Left cardiac atrium (tissue), 4 donors: ENCODE results near the gene SLAMF6. TPM values are rescaled to one million over a fixed set of nuclear protein-coding genes. Genes with fewer than 3 reads are reported as not detected.

Experiments
- ATAC-seq, 2 donors: fragments of 200-7000 bp; cut with Tn5 transposase; one replicate each; pipeline ENCODE4 v1.9.1; 2020; ENCODE audit warnings: mild to moderate bottlenecking in 2 of 2, moderate library complexity in 2 of 2
- DNase-seq: peaks from one replicate; pipeline ENCODE4 v3.0.0-alpha.2; 2020
- intact Hi-C, 2 donors: fragments of 100-400 bp; cut with DNase I; formaldehyde crosslinking; loops; one replicate each; pipeline versions ENCODE4 v1.14.1 to v1.15.1; 2022 to 2023
- total RNA-seq, 2 donors: library from RNA; stranded (reverse); fragmentation: NEBNext Ultra II Directional; extraction: Animal tissue kit (Norgen Biotek cat#: 25700); gene quantifications; one replicate each; pipeline ENCODE4 v1.2.1, GENCODE V29; 2021
- donor health status: DM: no; HTN: yes; CAD: no.
- donor health status: DM: no; HTN: yes; CAD: no; lungs with severe emphysema.
- donor health status: DM: yes; HTN: yes; CAD: no.
- donor health status: Dilated cardiomyopathy.

Gene SLAMF6
- total RNA-seq, 2 donors from 2014 or later = 0.55 to 1.4 TPM

DNA sequence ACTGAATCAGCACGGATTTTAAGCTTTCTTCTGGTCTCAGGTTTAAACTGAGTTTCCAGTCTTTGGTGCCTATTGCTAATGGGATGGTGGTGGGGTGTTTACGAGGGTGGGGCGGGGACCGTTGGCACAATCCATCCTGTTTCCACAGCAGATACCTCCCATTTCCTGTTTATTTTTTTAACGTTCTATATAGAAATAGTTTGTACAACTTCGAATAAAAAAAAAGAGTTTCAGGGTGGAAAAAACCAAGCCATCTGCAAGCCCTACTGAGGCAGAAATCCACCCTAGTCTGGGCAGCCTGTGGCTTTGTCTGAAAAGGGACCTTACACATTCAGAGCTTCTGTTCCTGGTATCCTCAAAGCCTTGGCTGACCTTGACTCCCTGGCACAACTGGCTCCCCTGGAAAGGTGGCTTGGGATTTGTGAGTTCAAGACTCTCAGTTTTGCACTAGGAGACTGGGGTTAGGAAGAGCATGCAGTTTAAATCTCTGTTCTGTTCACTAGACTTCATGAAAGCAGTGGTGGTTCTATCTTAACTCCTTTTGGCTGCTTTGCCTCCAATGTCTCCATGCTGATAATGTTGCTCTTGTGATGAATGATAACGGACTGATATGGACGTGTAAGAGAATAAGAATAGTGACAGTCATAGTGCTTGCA, 76.0 kb downstream of the SLAMF6 start:
- ATAC-seq (no peak), DNase-seq (no peak)
- intact Hi-C loops = no loop called here

DNA sequence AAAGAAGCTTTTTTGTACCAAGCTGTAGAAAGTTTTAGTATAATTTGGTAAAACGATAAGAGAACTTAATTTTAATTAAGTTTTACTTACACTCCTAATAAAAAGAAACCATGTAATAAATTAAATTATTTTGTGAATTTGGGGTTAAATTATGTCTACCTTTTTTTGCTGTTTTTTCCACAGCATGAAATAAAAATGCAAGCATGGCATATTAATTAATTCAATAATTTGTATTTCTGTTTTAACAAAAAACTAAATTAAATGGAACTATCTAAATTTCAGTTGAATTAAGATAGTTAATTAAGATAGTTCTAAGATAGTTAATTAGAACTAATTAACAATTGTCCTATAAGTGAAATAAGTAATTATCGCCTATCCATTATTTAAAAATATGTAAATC, 83.3 kb downstream of the SLAMF6 start:
- ATAC-seq (no peak), DNase-seq (no peak)
- intact Hi-C loops = no loop called here

DNA sequence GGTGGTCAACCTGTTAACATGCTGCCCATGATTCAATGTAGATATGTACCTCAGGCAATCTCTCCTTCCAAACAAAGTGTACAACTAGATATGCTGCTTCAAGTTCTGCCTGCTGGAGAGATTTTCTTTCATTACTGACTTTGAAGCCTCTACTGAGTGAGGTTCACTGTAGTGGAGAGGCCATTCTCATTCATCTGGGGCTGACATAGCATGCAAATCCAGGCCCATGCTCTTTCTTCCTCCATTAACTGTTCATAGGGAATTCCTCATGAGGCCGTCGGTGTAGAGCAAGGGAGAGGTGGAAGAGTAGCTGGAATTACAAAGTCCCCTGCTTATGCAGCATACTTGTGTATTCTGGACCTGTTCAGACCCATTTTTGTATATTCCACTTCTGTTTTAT, 84.1 kb downstream of the SLAMF6 start:
- DNase-seq (no peak), ATAC-seq (no peak)
- intact Hi-C loops = no loop called here

DNA sequence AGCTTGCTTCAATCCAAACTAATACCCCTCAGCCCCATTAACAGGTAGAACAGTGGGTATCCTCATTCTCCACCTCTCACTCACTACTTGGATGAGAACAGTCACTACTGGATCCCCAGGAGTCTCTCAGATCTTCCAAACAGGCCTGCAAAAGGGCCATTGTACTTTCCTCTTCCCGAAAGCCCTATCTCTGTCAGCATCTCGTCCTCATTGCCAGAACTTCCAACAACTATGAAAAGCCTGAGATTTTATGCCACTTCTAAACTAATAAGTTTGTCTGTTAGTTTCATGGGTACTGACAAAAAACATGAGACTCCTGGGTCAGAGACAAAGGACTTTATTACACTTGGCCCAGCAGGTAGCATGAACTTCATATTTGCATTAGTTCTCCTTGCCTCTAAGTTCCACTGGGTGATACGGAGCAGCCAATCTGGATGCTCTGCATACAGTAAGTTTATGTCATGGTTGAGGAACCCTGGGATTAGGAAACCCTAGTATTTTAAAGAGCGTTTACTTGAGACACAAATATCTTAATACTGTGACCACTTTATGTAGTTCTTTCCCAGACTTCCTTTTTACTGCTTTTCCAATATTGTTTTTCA, 84.6 kb downstream of the SLAMF6 start:
- DNase-seq (no peak), ATAC-seq (no peak)
- intact Hi-C loops = no loop called here

DNA sequence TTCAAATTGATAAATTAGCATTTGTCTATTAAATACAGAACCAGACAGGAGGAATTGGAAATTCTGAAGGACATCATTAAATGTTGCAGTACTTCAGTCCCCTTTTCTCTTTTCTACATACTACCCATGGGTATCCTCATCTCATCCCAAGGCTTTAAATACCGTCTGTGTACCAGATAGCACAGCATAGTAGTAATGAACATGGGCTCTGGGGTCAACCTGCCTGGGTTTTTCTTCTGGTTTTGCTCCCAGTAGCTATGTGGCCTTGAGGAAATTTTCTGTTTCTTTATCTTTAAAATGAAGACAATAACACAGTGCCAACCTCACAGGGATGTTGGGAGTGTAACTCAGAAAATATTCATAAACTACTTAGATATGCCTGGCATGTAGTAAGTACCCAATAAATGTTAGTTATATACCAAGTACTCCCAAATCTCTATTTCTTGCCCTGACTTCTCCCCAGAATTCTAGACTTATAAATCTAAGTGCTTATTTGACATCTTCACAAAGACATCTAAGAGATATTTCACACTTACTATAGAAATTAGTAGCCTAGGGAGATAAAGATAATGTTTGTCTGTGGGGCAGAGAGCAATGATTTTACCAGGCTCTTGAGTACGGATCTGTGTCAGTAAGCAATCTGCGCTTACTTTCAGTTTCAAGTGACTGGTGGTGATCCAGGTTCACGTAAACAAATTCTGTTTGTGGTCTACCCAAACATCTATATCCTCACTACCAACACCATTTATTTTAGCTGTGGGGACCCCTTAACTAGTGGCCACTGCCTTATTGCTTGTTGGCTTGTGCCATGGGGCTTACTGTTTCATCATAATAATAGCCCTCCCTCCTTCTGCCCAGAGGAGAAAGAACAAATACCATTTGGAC, 85.4 kb downstream of the SLAMF6 start:
- DNase-seq (no peak), ATAC-seq (peak in 1 of 2 donors; percentile 41)
- intact Hi-C loops = no loop called here

DNA sequence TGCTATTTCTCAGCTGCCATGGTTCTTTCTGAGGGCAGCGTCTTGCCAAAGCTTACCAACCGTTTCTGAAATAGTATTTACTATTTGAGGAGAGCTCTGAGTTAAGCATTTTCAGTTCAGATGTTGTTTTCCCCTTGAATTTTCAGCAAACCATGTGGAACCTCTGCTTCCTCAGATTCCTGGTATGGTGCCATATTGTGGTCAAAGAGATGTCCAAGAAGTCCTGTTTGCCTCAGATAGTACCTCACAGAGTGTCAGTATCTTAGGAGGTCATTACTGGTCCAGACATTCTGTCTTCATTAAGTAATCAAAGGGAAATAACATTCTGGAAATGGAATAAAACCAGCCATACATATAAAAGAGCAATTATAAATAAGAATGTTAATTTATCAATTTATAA, 86.1 kb downstream of the SLAMF6 start:
- DNase-seq (no peak), ATAC-seq (no peak)
- intact Hi-C loops = no loop called here

Other genes with a start within 250 kb of the SLAMF6 start
- gene PEX19, start 238.1 kb downstream of the SLAMF6 start, total RNA-seq = 10 to 100 TPM; 91.1 to 92.6 TPM
- gene COPA, start 180.0 kb downstream of the SLAMF6 start, total RNA-seq = 100 to 1,000 TPM; 108 to 147 TPM
- 10 to 100 TPM; 57.4 to 70.2 TPM for gene NCSTN, start 179.9 kb downstream of the SLAMF6 start, total RNA-seq
- gene NHLH1, start 156.2 kb downstream of the SLAMF6 start, total RNA-seq = under 1 TPM in 1 of 2 donors, not detected in 1; 0.10 TPM
- gene VANGL2, start 122.7 kb downstream of the SLAMF6 start, total RNA-seq = 1 to 10 TPM; 4.1 to 5.1 TPM
- gene CD84, start 56.2 kb upstream of the SLAMF6 start, total RNA-seq = 1 to 10 TPM; 4.8 to 7.7 TPM
- gene SLAMF1, start 123.8 kb upstream of the SLAMF6 start, total RNA-seq = under 1 TPM; 0.91 to 0.94 TPM
- 1 to 10 TPM; 1.9 to 5.5 TPM for gene CD48, start 188.6 kb upstream of the SLAMF6 start, total RNA-seq
- 1 to 10 TPM in 1 of 2 donors, under 1 TPM in 1; 0.68 to 1.9 TPM for gene SLAMF7, start 216.0 kb upstream of the SLAMF6 start, total RNA-seq